Activated CD8-positive, alpha-beta memory T cell treated with anti-CD3 and anti-CD28 coated beads, Interleukin-2, amount 50 U/mL, for 24 hours (primary cell): ENCODE measurements around the gene SOS1.
"Not testable (repeated sequence)": the region's sequence is repeated elsewhere in the genome, so short reads cannot be mapped to it uniquely, and the experiment has no call there.

ENCODE experiments used
- DNase-seq: peaks from one replicate; pipeline ENCODE4 v3.0.0-alpha.2; 2020; ENCODE audit errors: extremely low read depth

The SOS1 gene

GRCh38 chr2:38971377-38971776 is 149.5 kb downstream of the SOS1 start:
- DNase-seq = no peak

DNA sequence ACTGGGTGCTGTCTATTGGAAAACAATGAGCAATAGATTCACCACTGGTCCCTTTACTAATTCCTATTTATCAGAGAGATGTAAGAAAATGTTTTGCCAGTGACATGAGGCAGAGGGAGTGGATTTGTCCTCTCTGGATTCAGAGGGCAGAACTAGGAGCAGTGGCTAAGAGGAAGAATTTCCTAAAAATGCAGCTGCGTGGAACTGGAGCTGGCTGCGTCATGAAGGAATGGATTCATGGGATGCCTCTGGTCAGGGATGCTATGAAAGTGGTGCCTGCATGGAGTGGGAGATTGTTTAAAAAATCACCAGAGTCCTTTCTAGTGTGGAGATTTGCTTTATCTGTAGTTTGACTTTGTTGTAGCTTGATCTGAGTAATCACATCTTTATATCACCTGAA is 152.8 kb downstream of the SOS1 start:
- DNase-seq = no peak

- no peak for DNase-seq
Measured at GRCh38 chr2:38966678-38967077, 154.2 kb downstream of the SOS1 start.

DNA sequence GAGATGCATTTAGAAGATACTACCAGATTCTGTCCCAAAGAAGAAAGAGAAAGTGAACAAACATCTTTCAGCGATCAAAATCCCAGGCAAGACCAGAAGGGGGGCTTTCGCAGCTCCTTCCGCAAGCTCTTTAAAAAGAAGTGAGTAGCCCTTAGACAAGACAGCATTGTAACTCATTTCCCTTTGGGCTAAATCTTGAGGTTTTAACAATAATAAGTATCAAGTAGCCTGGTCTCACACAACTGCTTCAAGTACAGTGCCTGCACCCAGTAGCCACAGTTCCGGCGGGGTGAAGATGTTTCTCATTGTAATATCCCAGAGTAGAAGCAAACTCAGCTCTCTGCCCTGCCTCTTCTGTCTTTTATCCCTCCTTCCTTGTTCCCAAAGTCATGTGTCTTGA is 154.8 kb downstream of the SOS1 start:
- no peak for DNase-seq

DNA sequence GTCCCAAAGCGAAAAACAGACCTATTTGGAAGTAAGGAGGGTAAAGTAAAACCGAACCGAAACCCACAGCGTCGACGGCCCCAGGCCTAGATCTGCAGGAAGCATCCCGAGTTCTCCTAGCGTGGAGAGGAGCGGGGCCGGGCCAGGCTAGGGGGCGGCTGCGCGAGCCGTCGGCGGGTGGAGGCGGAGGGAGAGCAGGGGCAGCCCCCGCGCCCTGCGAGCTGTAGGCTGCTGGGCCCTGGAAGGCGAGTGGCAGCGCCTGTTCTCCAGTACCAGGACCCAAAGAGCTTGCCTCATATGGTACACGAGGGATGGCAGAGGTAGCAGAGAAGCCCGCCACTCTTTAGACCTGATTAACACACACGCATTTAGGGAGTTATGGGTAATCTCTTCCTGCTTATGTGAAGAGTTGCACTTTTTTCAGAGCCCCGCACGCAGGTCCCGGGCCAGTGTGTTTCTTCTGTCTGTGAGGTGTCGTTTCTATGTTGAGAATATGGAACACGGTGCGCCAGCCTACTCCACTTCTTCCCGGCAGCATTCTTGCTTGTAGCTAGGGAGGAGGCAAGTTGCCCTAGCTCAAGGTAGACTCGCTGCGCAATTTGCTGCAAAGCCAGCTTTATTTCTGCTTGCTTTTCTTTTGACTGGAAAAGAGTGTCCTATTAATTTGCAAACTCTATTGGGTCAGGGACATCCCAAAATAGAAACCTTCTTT is 160.1 kb downstream of the SOS1 start:
- no peak for DNase-seq

- peak; percentile 25 for DNase-seq
Measured at GRCh38 chr2:38959938-38960608, 160.8 kb downstream of the SOS1 start.

GRCh38 chr2:38959466-38959865 is 161.4 kb downstream of the SOS1 start:
- no peak for DNase-seq

GRCh38 chr2:38957972-38958371 is 162.9 kb downstream of the SOS1 start:
- no peak for DNase-seq

DNA sequence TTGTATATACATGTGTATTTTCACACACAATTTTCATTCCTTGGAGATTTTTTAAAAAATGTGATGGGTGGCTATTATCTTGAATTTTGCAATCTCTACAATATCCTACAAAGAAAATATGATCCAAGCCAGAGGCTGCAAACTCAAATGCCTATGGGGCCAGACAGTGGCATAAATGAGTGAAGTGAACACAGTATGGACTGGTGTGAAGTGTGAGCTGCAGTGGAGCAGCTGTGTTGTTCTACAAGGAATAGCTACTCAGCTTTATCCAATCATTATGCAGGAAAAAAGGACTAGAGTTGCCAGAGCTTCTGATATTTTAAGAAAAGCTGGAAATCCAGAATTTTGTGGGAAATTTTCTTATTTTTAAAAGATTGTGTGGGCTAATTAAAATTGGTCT is 169.1 kb downstream of the SOS1 start:
- no peak for DNase-seq

DNA sequence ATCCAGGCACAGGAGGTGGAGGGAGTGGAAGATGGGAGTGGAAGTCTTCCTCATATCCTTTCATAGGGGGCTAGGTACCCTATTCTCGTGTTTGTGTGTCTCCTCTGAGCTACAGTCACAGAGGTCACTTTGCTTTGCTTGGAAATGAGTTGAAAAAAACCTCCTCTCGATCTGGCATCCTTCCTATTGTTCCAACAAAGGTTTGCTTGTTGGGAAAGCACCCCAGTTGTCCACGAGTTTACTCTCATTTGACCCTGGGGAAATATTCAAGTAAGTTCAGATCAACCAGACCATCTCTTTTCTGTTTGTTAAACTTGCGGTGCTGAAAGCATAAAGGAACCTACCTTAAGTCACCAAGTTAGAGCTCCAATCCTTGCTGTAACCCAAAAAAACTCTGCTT is 171.9 kb downstream of the SOS1 start:
- DNase-seq = no peak

- no peak for DNase-seq
Measured at GRCh38 chr2:38948387-38948882, 172.4 kb downstream of the SOS1 start.

DNA sequence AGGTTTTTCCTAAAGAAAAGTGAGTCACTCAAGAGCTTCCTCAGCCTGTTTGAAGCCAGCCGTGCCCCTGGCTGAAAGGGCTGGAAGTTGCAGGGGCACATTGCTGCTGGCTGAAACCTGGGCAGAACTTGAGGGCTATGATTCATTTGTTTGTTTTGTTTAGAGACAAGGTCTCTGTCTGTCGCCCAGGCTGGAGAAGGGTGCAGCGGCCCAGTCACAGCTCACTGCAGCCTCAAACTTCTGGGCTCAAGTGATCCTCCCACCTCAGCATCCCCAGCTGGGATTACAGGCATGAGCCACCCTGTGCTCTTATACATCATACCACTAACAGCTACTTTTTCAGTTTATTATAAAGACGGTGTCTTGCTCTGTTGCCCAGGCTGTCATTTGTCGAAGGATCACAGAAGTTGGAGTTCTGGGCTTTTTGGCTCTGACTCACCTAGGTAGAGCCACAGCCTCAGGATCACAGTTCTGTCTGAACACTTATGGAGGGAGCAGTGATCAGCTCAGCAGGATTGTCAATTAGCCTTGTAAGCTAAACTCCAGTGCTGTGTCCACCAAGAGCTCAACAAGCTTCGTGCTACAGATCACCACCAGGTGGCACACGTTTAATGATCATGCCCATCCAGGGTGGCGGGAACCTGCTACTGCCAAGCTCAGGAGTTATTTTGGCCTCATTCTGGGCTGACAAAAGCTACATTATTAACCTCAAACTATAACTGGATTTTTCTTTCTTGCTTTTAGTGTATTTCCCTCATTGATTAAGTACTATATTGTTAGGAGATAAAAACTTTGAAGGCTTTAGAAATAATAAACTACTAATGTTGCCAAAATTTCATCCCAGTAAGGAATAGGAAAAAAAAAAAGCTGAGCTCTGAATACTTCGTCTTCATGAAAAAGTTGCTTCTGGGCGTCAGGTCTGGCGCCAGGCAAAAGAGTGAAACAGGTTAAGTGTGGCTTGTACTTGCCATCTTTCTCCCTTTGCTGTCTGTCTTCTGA is 173.3 kb downstream of the SOS1 start:
- DNase-seq = peak; percentile 8

- no peak for DNase-seq
Measured at GRCh38 chr2:38945911-38946310, 174.9 kb downstream of the SOS1 start.

- DNase-seq = no peak
Measured at GRCh38 chr2:38945372-38945771, 175.5 kb downstream of the SOS1 start.

GRCh38 chr2:38943784-38944183 is 177.1 kb downstream of the SOS1 start:
- DNase-seq = no peak

DNA sequence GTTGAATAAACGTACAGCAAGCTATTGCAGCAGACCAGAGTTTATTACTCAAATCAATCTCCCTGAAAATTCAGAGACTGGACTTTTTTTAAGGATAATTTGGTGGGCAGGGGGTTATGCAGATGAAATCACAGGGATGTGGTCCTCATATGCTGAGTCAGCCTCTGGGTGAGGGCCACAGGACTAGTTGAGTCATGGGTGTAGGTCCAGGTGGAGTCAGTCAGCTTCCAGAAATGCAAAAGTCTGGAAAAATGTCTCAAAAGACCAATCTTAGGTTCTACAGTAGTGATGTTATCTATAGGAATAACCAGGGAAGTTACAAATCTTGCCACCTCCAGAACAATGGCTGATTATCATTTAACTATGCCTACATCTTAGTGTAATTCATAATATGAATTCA is 180.1 kb downstream of the SOS1 start:
- DNase-seq = no peak

DNA sequence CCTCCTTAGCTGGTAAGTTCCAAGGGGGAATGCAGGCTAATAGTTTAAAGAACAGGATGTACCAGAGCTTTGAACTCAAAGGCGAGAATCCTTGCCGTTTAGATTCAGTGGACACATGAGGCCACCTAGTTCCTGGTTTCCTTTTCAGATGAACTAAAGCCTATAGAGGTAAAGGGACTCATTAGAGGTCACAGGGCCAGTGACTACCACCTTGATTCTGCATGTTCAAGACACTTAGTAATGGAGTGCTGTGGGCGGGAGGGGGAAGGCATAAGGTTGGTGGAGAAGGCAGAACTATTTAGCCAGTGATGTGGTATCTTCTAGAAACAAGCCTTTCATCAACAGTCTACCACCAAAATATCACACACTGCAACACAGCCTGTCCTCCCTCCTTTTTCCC is 183.3 kb downstream of the SOS1 start:
- no peak for DNase-seq

GRCh38 chr2:38936516-38936915 is 184.3 kb downstream of the SOS1 start:
- DNase-seq = not testable (repeated sequence)

DNA sequence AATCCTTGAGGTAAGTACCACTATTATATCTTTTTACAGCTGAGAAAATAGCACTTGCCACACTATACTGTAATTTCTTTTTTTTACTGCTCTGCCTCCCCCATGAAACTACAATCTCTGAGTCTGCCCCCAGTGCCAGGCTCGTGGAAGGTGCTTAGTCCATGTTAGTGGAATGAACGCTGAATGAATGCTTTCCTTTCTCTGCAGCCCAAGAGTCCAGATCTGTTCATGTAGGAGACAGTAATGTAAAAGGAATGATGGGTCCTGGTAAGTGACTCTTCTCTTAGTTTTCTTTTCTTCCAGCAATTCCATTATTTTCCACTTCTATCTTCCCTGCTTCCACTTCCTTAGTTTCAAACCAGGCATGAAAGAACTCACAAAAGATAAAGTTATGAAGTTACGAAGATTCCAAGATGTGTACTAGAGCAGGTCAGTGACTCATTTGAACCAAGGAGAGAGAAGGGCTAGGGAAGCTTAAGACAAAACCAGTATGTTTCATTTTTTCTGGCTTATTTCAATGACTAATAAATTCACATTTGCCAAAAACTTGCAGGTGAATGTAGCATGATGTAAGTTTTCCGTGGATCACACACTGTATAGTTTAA is 185.2 kb downstream of the SOS1 start:
- DNase-seq = no peak

DNA sequence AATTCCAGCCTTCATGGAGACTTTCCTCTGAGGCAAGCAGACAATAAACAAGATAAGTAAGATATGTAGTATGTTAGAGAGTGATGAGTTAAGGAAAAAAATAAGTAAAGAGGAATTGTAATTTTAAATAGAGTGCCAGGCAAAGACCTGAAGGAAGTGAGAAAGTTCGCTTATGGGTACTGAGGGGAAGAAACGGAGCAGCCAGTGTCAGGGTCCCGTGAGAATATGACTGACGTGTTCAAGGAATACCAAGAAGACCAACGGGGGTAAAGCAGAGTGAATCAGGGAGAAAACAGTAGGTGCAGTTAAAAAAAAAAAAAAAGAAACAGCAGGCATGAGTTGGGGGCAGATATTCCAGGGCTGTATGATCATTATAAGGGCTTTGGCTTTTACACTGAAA is 186.1 kb downstream of the SOS1 start:
- DNase-seq = no peak

- DNase-seq = no peak
Measured at GRCh38 chr2:38933653-38934052, 187.2 kb downstream of the SOS1 start.

DNA sequence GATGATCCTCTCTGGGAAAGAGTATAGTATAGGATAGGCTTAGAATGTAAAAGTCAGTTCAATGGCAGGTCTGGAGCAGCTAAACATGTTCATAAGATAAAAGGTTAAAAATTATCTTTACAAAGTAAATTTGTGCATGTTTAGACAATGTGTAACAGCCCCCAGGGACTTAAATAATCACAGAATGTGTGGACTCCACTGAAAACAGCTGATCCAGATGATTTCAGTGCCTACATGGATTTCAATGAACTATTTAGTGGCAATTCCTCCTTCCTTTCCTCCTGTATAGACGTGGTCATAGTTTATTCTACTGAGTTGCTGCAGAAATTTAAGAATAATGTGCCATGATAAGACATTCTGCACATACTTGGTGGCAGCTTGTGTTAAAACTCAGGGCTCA is 188.3 kb downstream of the SOS1 start:
- no peak for DNase-seq
